WTC11 (cell line): ENCODE measurements around the gene C14orf132.

Source experiments
- CTCF ChIP-seq: fragments of 200-600 bp; IDR thresholded peaks from 2 replicates; pipeline ENCODE4 v1.8.0; 2022; ENCODE audit warnings: antibody characterized with exemption
- E2F1 ChIP-seq: sonication (generic); formaldehyde crosslinking; IDR thresholded peaks from 2 replicates; pipeline ENCODE4 v1.8.0; 2022; ENCODE audit warnings: mild to moderate bottlenecking, missing genetic modification reagents
- HMGXB4 ChIP-seq: sonication (generic); formaldehyde crosslinking; IDR thresholded peaks from 2 replicates; pipeline ENCODE4 v1.8.1; 2023; ENCODE audit warnings: mild to moderate bottlenecking, moderate library complexity, missing genetic modification reagents
- IRF2 ChIP-seq: sonication (generic); formaldehyde crosslinking; IDR thresholded peaks from 2 replicates; pipeline ENCODE4 v1.8.0; 2022; ENCODE audit warnings: low read depth, missing genetic modification reagents, borderline replicate concordance
- JAZF1 ChIP-seq: fragments of 250-450 bp; sonication (Bioruptor Pico); IDR thresholded peaks from 2 replicates; pipeline ENCODE4 v1.9.0; 2021; ENCODE audit warnings: moderate library complexity, mild to moderate bottlenecking, inconsistent platforms
- USF2 ChIP-seq: sonication (generic); formaldehyde crosslinking; IDR thresholded peaks from 2 replicates; pipeline ENCODE4 v1.8.1; 2023; ENCODE audit warnings: mild to moderate bottlenecking, missing genetic modification reagents, moderate library complexity
- ZNF232 ChIP-seq: sonication (generic); formaldehyde crosslinking; IDR thresholded peaks from 2 replicates; pipeline ENCODE4 v1.8.0; 2022; ENCODE audit warnings: mild to moderate bottlenecking, missing genetic modification reagents

- no peak for TF ChIP-seq CTCF
- no peak for TF ChIP-seq HMGXB4 (CRISPR knock-in tag)
- TF ChIP-seq USF2 (CRISPR knock-in tag) = no peak
- TF ChIP-seq JAZF1 = no peak
- TF ChIP-seq E2F1 (CRISPR knock-in tag) = no peak
- TF ChIP-seq ZNF232 (CRISPR knock-in tag) = no peak
- TF ChIP-seq IRF2 (CRISPR knock-in tag) = no peak
Observed at GRCh38 chr14:96095581-96096476, 56.7 kb downstream of the C14orf132 start.
